PC-3 (cell line): ENCODE results near the gene RTKN2. TPM values are rescaled to one million over a fixed set of nuclear protein-coding genes. Genes with fewer than 3 reads are reported as not detected.

Experiments used
- ATAC-seq: fragments of 200-7000 bp; cut with Tn5 transposase; 2 replicates; pipeline ENCODE4 v1.9.1; 2020; ENCODE audit warnings: mild to moderate bottlenecking, moderate library complexity
- BruUV-seq: library from RNA; stranded (reverse); fragments of 400-500 nt; replicated peaks from 2 replicates; lab custom pipeline; 2021; lab: Mats Ljungman, UMichigan
- CTCF ChIA-PET: fragments of 300-600 bp; sonication (Branson Sonifier 250); formaldehyde crosslinking; loops from one replicate; lab custom pipeline; 2022; ENCODE audit warnings: antibody characterized with exemption; lab: Charles Lee
- POLR2A ChIA-PET: fragments of 300-600 bp; sonication (Branson Sonifier 250); formaldehyde crosslinking; loops from one replicate; lab custom pipeline; 2022; ENCODE audit warnings: antibody characterized with exemption; ENCODE audit not compliant: unreplicated experiment; lab: Charles Lee
- DNase-seq: peaks from one replicate; pipeline ENCODE4 v3.0.0-alpha.2; 2015
- H2AFZ ChIP-seq: fragments of 300-600 bp; sonication (generic); 2 replicates; pipeline ENCODE4 v1.6.0; 2016; ENCODE audit warnings: antibody characterized with exemption, low read length
- H3F3A ChIP-seq: fragments of 300-600 bp; sonication (generic); one replicate; pipeline ENCODE4 v1.6.0; 2017; ENCODE audit warnings: antibody characterized with exemption, low read length, control low read depth, mild to moderate bottlenecking; ENCODE audit not compliant: unreplicated experiment
- H3K27ac ChIP-seq: fragments of 300-600 bp; sonication (generic); 2 replicates; pipeline ENCODE4 v1.5.1; 2016; ENCODE audit warnings: mild to moderate bottlenecking, low read length
- H3K27me3 ChIP-seq: fragments of 300-600 bp; sonication (generic); 2 replicates; pipeline ENCODE4 v1.6.1; 2016; ENCODE audit warnings: low read length, mixed read lengths
- H3K36me3 ChIP-seq: fragments of 300-600 bp; sonication (generic); 2 replicates; pipeline ENCODE4 v1.6.1; 2016; ENCODE audit warnings: low read depth, mixed run types, low read length, mixed read lengths
- H3K4me1 ChIP-seq: fragments of 300-600 bp; sonication (generic); 2 replicates; pipeline ENCODE4 v1.5.1; 2016; ENCODE audit warnings: low read length; ENCODE audit not compliant: insufficient read depth
- H3K4me2 ChIP-seq: fragments of 300-600 bp; sonication (generic); 2 replicates; pipeline ENCODE4 v1.6.0; 2016; ENCODE audit warnings: low read length
- H3K4me3 ChIP-seq: fragments of 300-600 bp; sonication (generic); 2 replicates; pipeline ENCODE4 v1.5.1; 2016; ENCODE audit warnings: mild to moderate bottlenecking, low read length, mixed read lengths
- H3K79me2 ChIP-seq: fragments of 300-600 bp; sonication (generic); 2 replicates; pipeline ENCODE4 v1.6.1; 2017; ENCODE audit warnings: low read length, mixed read lengths
- H3K9ac ChIP-seq: fragments of 300-600 bp; sonication (generic); 2 replicates; pipeline ENCODE4 v1.6.0; 2016; ENCODE audit warnings: mild to moderate bottlenecking, low read length
- H3K9me2 ChIP-seq: fragments of 300-600 bp; sonication (generic); replicated peaks from 2 replicates; pipeline ENCODE4 v1.6.1; 2016; ENCODE audit warnings: mixed run types, low read length, mixed read lengths
- H3K9me3 ChIP-seq: fragments of 300-600 bp; sonication (generic); 2 replicates; pipeline ENCODE4 v1.6.1; 2016; ENCODE audit warnings: low read length, mixed read lengths
- H4K20me1 ChIP-seq: fragments of 300-600 bp; sonication (generic); 2 replicates; pipeline ENCODE4 v1.6.1; 2016; ENCODE audit warnings: low read length, mixed read lengths
- CTCF ChIP-seq: fragments of 300-600 bp; sonication (generic); conservative IDR thresholded peaks from 2 replicates; pipeline ENCODE4 v1.5.1; 2017; ENCODE audit warnings: antibody characterized with exemption, low read depth, mild to moderate bottlenecking, low read length
- EZH2 ChIP-seq: fragments of 300-600 bp; sonication (generic); IDR thresholded peaks from one replicate; pipeline ENCODE4 v1.6.1; 2017; ENCODE audit warnings: antibody characterized with exemption, mild to moderate bottlenecking, low read length; ENCODE audit not compliant: unreplicated experiment
- EZH2phosphoT487 ChIP-seq: fragments of 300-600 bp; sonication (generic); IDR thresholded peaks from 2 replicates; pipeline ENCODE4 v1.6.1; 2018; ENCODE audit warnings: mild to moderate bottlenecking, antibody characterized with exemption, low read length, borderline replicate concordance
- intact Hi-C: fragments of 100-400 bp; cut with micrococcal nuclease; formaldehyde crosslinking; loops from 2 replicates; pipeline ENCODE4 v1.9.0; 2023
- total RNA-seq: library from RNA; depleted of rRNA; stranded (reverse); fragments of >200 nt; gene quantifications from 2 replicates; pipeline ENCODE4 v1.2.3, GENCODE V29; 2014

RTKN2 gene
- total RNA-seq, 1 experiment from 2014 or later = 26.6 TPM

- H3K79me2 ChIP-seq = no peaks in the 10 kb centered on the region
- H3K9me2 ChIP-seq = no peaks in the 10 kb centered on the region
- H3K27ac ChIP-seq = no peak overlapping the region
- H3K9me3 ChIP-seq = no peaks in the 10 kb centered on the region
- intact Hi-C loops = no loop called here
- H3K36me3 ChIP-seq = peaks cover 12% of the 10 kb centered on the region
- H2AFZ ChIP-seq = no peak overlapping the region
- BruUV-seq = no TSS peak
- TF ChIP-seq CTCF (no peak), EZH2 (no peak), EZH2phosphoT487 (no peak)
- no peak overlapping the region for H3K4me2 ChIP-seq
- H3K9ac ChIP-seq = no peak overlapping the region
- ATAC-seq (no peak), DNase-seq (no peak)
- no peaks in the 10 kb centered on the region for H3K27me3 ChIP-seq
- H3K4me3 ChIP-seq = no peak overlapping the region
- POLR2A ChIA-PET = no interaction called here
- H4K20me1 ChIP-seq = no peaks in the 10 kb centered on the region
- H3K4me1 ChIP-seq = peaks cover 6% of the 10 kb centered on the region
- CTCF ChIA-PET = no interaction called here
- no peaks in the 10 kb centered on the region for H3F3A ChIP-seq
These were observed 75.2 kb downstream of the RTKN2 start for GRCh38 chr10:62193479-62193878.

GRCh38 chr10:62189131-62189530 lies 79.5 kb downstream of the RTKN2 start:
- Histone ChIP-seq H3K9me2 (no peaks in the 10 kb centered on the region), H3K4me3 (no peak overlapping the region), H3K4me1 (peaks cover 10% of the 10 kb centered on the region; the same call in 1 of the 2 replicates), H3K36me3 (peaks cover 10% of the 10 kb centered on the region; the same call in 1 of the 2 replicates), H3K9me3 (0 out of 2 replicates have a peak, but pooled peaks cover 4% of the 10 kb centered on the region), H3K4me2 (no peak overlapping the region), H3K27me3 (no peaks in the 10 kb centered on the region), H3F3A (peaks cover 4% of the 10 kb centered on the region), H4K20me1 (no peaks in the 10 kb centered on the region), H3K9ac (no peak overlapping the region), H3K79me2 (no peaks in the 10 kb centered on the region), H2AFZ (no peak overlapping the region), H3K27ac (no peak overlapping the region)
- CTCF ChIA-PET = no interaction called here
- no TSS peak for BruUV-seq
- TF ChIP-seq CTCF = no peak
- no peak for TF ChIP-seq EZH2phosphoT487
- TF ChIP-seq EZH2 = no peak
- ATAC-seq (no peak), DNase-seq (no peak)
- POLR2A ChIA-PET = no interaction called here
- intact Hi-C loops = no loop called here

- Histone ChIP-seq H3F3A (peaks cover 9% of the 10 kb centered on the region), H2AFZ (no peak overlapping the region), H3K9me2 (no peaks in the 10 kb centered on the region), H3K27ac (no peak overlapping the region), H3K27me3 (no peaks in the 10 kb centered on the region), H3K4me3 (no peak overlapping the region), H3K36me3 (peaks cover 12% of the 10 kb centered on the region; the same call in 1 of the 2 replicates), H3K9ac (no peak overlapping the region), H3K9me3 (0 out of 2 replicates have a peak, but pooled peaks cover 5% of the 10 kb centered on the region), H3K4me1 (peaks cover 20% of the 10 kb centered on the region), H4K20me1 (no peaks in the 10 kb centered on the region), H3K4me2 (no peak overlapping the region), H3K79me2 (no peaks in the 10 kb centered on the region)
- TF ChIP-seq EZH2phosphoT487 (no peak), EZH2 (no peak), CTCF (no peak)
- DNase-seq (peak; percentile 45), ATAC-seq (no peak)
- intact Hi-C loops = no loop called here
- ChIA-PET POLR2A (no interaction called here), CTCF (no interaction called here)
- no TSS peak for BruUV-seq
These were observed 80.5 kb downstream of the RTKN2 start for GRCh38 chr10:62188021-62188616.
